ENCODE data around the gene INVS. TPM values are rescaled to one million over a fixed set of nuclear protein-coding genes. Genes with fewer than 3 reads are reported as not detected.

The INVS gene
- total and polyA plus RNA-seq, 2 donors (not counting 3 experiments of a cell fraction or from before 2014, with no cell fraction given) = 8.5 to 17.9 TPM

DNA sequence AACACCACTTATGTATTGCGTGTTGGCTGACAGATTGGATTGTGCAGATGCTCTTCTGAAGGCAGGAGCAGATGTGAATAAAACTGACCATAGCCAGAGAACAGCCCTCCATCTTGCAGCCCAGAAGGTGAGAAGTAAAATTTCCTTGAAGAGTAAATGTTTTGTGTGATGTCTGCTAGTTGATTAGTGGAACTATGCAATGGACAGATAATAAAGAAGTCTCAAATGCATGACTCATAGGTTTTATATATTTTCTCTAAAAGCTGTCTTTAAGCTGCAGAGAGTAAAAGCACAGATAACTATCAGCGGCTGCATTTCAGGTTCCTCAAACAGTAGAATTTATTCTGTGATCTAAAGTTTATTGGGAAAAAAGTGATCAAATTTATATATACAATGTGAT lies 27.4 kb downstream of the INVS start:
- no peak for TF ChIP-seq POLR2AphosphoS5 (IDR thresholded peaks at IDR 0.05; ENCODE audit: insufficient read depth, low read depth, low read length)
- TF ChIP-seq FOS (IDR thresholded peaks at IDR 0.05; ENCODE audit: borderline replicate concordance, insufficient read depth, low read length) = no peak
- TF ChIP-seq, protein P1, sequence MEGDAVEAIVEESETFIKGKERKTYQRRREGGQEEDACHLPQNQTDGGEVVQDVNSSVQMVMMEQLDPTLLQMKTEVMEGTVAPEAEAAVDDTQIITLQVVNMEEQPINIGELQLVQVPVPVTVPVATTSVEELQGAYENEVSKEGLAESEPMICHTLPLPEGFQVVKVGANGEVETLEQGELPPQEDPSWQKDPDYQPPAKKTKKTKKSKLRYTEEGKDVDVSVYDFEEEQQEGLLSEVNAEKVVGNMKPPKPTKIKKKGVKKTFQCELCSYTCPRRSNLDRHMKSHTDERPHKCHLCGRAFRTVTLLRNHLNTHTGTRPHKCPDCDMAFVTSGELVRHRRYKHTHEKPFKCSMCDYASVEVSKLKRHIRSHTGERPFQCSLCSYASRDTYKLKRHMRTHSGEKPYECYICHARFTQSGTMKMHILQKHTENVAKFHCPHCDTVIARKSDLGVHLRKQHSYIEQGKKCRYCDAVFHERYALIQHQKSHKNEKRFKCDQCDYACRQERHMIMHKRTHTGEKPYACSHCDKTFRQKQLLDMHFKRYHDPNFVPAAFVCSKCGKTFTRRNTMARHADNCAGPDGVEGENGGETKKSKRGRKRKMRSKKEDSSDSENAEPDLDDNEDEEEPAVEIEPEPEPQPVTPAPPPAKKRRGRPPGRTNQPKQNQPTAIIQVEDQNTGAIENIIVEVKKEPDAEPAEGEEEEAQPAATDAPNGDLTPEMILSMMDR (IDR thresholded peaks at IDR 0.05; ENCODE audit: extremely low read depth in 1 of 2, insufficient read depth in 1 of 2, low read depth in 1 of 2, low read length in 2 of 2) = no peak
- TF ChIP-seq, protein P2, sequence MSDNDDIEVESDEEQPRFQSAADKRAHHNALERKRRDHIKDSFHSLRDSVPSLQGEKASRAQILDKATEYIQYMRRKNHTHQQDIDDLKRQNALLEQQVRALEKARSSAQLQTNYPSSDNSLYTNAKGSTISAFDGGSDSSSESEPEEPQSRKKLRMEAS (IDR thresholded peaks at IDR 0.05; ENCODE audit: insufficient read depth, insufficient read length) = no peak
- TF ChIP-seq POLR2A (IDR thresholded peaks at IDR 0.05; ENCODE audit: low read depth, low read length) = no peak
- no peak for TF ChIP-seq JUN (IDR thresholded peaks at IDR 0.05; ENCODE audit: borderline replicate concordance, insufficient read depth, insufficient read length, low read depth)
- Histone ChIP-seq H3K9me3 (replicated peaks; ENCODE audit: control insufficient read depth, insufficient read depth, low read length) (no peaks in the 10 kb centered on the region), H3K4me2 (ENCODE audit: insufficient read depth, low read length) (no peak overlapping the region), H3K4me1 (ENCODE audit: control insufficient read depth, extremely low read depth, insufficient read depth, low read length) (peaks cover 8% of the 10 kb centered on the region), H4K20me1 (replicated peaks; ENCODE audit: control insufficient read depth, extremely low read depth, insufficient read depth, low read length) (no peaks in the 10 kb centered on the region), H2AFZ (ENCODE audit: low read depth, low read length) (no peak overlapping the region), H3K27ac (ENCODE audit: insufficient read depth, low read depth, low read length) (no peak overlapping the region), H3K36me3 (ENCODE audit: control insufficient read depth in 2 of 2, extremely low read depth in 1 of 2, insufficient read depth in 2 of 2, low read length in 2 of 2) (no peaks in the 10 kb centered on the region), H3K27me3 (ENCODE audit: control insufficient read depth in 2 of 2, insufficient read depth in 2 of 2, low read length in 2 of 2) (no peaks in the 10 kb centered on the region), H3K9me1 (replicated peaks; ENCODE audit: control insufficient read depth, extremely low read depth, insufficient read depth, low read length) (no peaks in the 10 kb centered on the region), H3K79me2 (ENCODE audit: control insufficient read depth, insufficient read depth, low read length) (no peaks in the 10 kb centered on the region), H3K4me3 (replicated peaks in 1 of 3; ENCODE audit: insufficient read depth in 1 of 3, low read depth in 1 of 3, low read length in 3 of 3) (no peak overlapping the region), H3K9ac (replicated peaks; ENCODE audit: extremely low read depth, insufficient read depth, low read length) (no peak overlapping the region)
- BruUV-seq (replicated peaks) = no TSS peak
- no peak for DNase-seq (ENCODE audit: low read depth, low spot score)
- CTCF ChIA-PET = interaction anchor here (1.4 kb wide), 1 partner anchor 25 kb away, joined by 4 read pairs; no protein-coding TSS in a partner anchor
- dilution Hi-C loops (cut with MboI; ENCODE audit: extremely low pct_ligation_motif_present, low sequenced_read_pairs) = no loop called here
- intact Hi-C loops (cut with micrococcal nuclease) = no loop called here
- POLR2A ChIA-PET = no interaction called here
- FAIRE-seq = no peak

DNA sequence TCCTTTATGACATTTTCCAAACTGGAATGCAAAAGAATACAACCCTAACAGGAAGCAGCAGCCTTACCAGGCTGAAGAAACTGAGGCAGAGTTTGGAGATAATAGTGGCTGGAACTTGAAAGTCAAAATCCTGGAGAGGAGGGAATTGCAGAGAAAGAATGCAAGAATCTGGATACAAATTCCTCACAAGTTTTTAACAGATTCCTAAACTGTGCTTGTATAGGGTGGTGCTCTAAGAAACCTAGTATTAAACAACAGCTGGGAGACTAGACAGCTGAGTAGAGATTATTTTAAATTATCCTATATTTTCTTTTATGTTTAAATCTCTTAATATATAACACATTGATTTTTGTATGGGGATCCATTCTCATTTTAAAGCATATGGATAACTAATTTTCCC lies 30.7 kb downstream of the INVS start:
- Histone ChIP-seq H3K4me1 (ENCODE audit: control insufficient read depth, extremely low read depth, insufficient read depth, low read length) (peaks cover 8% of the 10 kb centered on the region), H2AFZ (ENCODE audit: low read depth, low read length) (no peak overlapping the region), H4K20me1 (replicated peaks; ENCODE audit: control insufficient read depth, extremely low read depth, insufficient read depth, low read length) (no peaks in the 10 kb centered on the region), H3K4me2 (ENCODE audit: insufficient read depth, low read length) (no peak overlapping the region), H3K9ac (replicated peaks; ENCODE audit: extremely low read depth, insufficient read depth, low read length) (no peak overlapping the region), H3K4me3 (replicated peaks in 1 of 3; ENCODE audit: insufficient read depth in 1 of 3, low read depth in 1 of 3, low read length in 3 of 3) (no peak overlapping the region), H3K36me3 (ENCODE audit: control insufficient read depth in 2 of 2, extremely low read depth in 1 of 2, insufficient read depth in 2 of 2, low read length in 2 of 2) (no peaks in the 10 kb centered on the region), H3K27ac (ENCODE audit: insufficient read depth, low read depth, low read length) (no peak overlapping the region), H3K27me3 (ENCODE audit: control insufficient read depth in 2 of 2, insufficient read depth in 2 of 2, low read length in 2 of 2) (no peaks in the 10 kb centered on the region), H3K9me3 (replicated peaks; ENCODE audit: control insufficient read depth, insufficient read depth, low read length) (no peaks in the 10 kb centered on the region), H3K9me1 (replicated peaks; ENCODE audit: control insufficient read depth, extremely low read depth, insufficient read depth, low read length) (no peaks in the 10 kb centered on the region), H3K79me2 (ENCODE audit: control insufficient read depth, insufficient read depth, low read length) (no peaks in the 10 kb centered on the region)
- DNase-seq (ENCODE audit: low read depth, low spot score) = no peak
- no peak for FAIRE-seq
- TF ChIP-seq, protein P2 (IDR thresholded peaks at IDR 0.05; ENCODE audit: insufficient read depth, insufficient read length) = no peak
- no peak for TF ChIP-seq POLR2A (IDR thresholded peaks at IDR 0.05; ENCODE audit: low read depth, low read length)
- TF ChIP-seq POLR2AphosphoS5 (IDR thresholded peaks at IDR 0.05; ENCODE audit: insufficient read depth, low read depth, low read length) = no peak
- TF ChIP-seq, protein P1 (IDR thresholded peaks at IDR 0.05; ENCODE audit: extremely low read depth in 1 of 2, insufficient read depth in 1 of 2, low read depth in 1 of 2, low read length in 2 of 2) = no peak
- no peak for TF ChIP-seq FOS (IDR thresholded peaks at IDR 0.05; ENCODE audit: borderline replicate concordance, insufficient read depth, low read length)
- TF ChIP-seq GATA2 (IDR thresholded peaks at IDR 0.05; ENCODE audit: insufficient read depth, insufficient read length, low read depth, low read length) = no peak
- TF ChIP-seq JUN (IDR thresholded peaks at IDR 0.05; ENCODE audit: borderline replicate concordance, insufficient read depth, insufficient read length, low read depth) = no peak
- POLR2A ChIA-PET = no interaction called here
- CTCF ChIA-PET = interaction anchor here (1.3 kb wide), 1 partner anchor 46 kb away, joined by 3 read pairs; no protein-coding TSS in a partner anchor
- no TSS peak for BruUV-seq (replicated peaks)
- dilution Hi-C loops (cut with MboI; ENCODE audit: extremely low pct_ligation_motif_present, low sequenced_read_pairs) (no loop called here), intact Hi-C loops (cut with micrococcal nuclease) (no loop called here)
